K562 (cell line): Measurements from ENCODE around the gene MAP3K12. TPM values are rescaled to one million over a fixed set of nuclear protein-coding genes. Genes with fewer than 3 reads are reported as not detected.
A peak's percentile ranks its signal among the peaks of the same experiment; 100 is the strongest.

Experiments used
- ETV6 ChIP-seq, 3 experiments: fragments of 150-350 bp in 1 of 3; sonication (generic) in 1 of 3; formaldehyde crosslinking in 1 of 3; IDR thresholded peaks; 2 replicates each; pipeline versions ENCODE4 v1.6.1 to v1.8.0; 2014 to 2022; ENCODE audit warnings: borderline replicate concordance in 2 of 3, low read depth in 2 of 3, antibody characterized with exemption in 1 of 3, low read length in 1 of 3, mild to moderate bottlenecking in 1 of 3, missing genetic modification reagents in 1 of 3
- GTF2E2 ChIP-seq: fragments of 200-800 bp; sonication (Bioruptor generic); IDR thresholded peaks from 2 replicates; pipeline ENCODE4 v1.6.1; 2016; ENCODE audit warnings: missing genetic modification characterization, missing compliant biosample characterization
- HMG20B ChIP-seq: fragments of 250-450 bp; sonication (Bioruptor Pico); IDR thresholded peaks from 2 replicates; pipeline ENCODE4 v1.5.0; 2021; ENCODE audit warnings: mild to moderate bottlenecking
- TBL1XR1 ChIP-seq, 2 experiments: IDR thresholded peaks; 2 replicates each; pipeline ENCODE4 v1.6.1; 2012; ENCODE audit warnings: improper control_type of control experiment in 2 of 2, low read length in 2 of 2, mild to moderate bottlenecking in 1 of 2
- TOE1 ChIP-seq, 2 experiments: fragments of 450-650 bp in 1 of 2; sonication (generic) in 1 of 2; formaldehyde crosslinking in 1 of 2; IDR thresholded peaks; 2 replicates each; pipeline versions ENCODE4 v1.7.1 to v1.8.0; 2016 to 2022; ENCODE audit warnings: borderline replicate concordance in 2 of 2, mild to moderate bottlenecking in 2 of 2, antibody characterized with exemption in 1 of 2, inconsistent platforms in 1 of 2, low read depth in 1 of 2, missing genetic modification reagents in 1 of 2, moderate library complexity in 1 of 2
- ZC3H4 ChIP-seq: sonication (generic); formaldehyde crosslinking; IDR thresholded peaks from 2 replicates; pipeline ENCODE4 v1.9.0; 2021; ENCODE audit warnings: missing genetic modification reagents, borderline replicate concordance
- ZNF778 ChIP-seq: fragments of 450-650 bp; formaldehyde crosslinking; IDR thresholded peaks from 2 replicates; pipeline ENCODE4 v1.4.0; 2020; ENCODE audit warnings: mild to moderate bottlenecking, moderate library complexity
- polyA plus RNA-seq, 8 experiments: library from polyadenylated mRNA; depleted of rRNA in 4 of 8; stranded (reverse) in 5 of 8; unstranded in 3 of 8; fragments of >200 nt; fragmentation: Nextera tagmentation in 2 of 8; fragmentation: Illumina TruSeq in 1 of 8; extraction: Ambion mirVana in 2 of 8; extraction: Trizol in 1 of 8; gene quantifications; 2 replicates each; pipeline versions ENCODE4 v1.2.1 to v1.2.3, GENCODE V29; 2011 to 2014; ENCODE audit warnings: inconsistent platforms in 1 of 8, missing spikeins in 1 of 8
- total RNA-seq, 7 experiments: library from RNA; depleted of rRNA in 6 of 7; stranded (reverse); fragments of >200 nt in 6 of 7; fragmentation: Illumina TruSeq in 2 of 7; extraction: Trizol in 2 of 7; gene quantifications; 2 replicates each; pipeline versions ENCODE4 v1.2.1 to v1.2.3, GENCODE V29; 2011 to 2021; ENCODE audit warnings: low replicate concordance in 1 of 7
- TF ChIP-seq, protein P1 (sequence below): fragments of 250-450 bp; sonication (Bioruptor Pico); IDR thresholded peaks from 2 replicates; pipeline ENCODE4 v1.5.1; 2021; ENCODE audit warnings: mild to moderate bottlenecking
- TF ChIP-seq, protein P2 (sequence below), 2 experiments: IDR thresholded peaks; 2 replicates each; pipeline ENCODE4 v1.6.1; 2011; ENCODE audit warnings: borderline replicate concordance in 1 of 2, control low read depth in 1 of 2, low read depth in 1 of 2, low read length in 1 of 2, mild to moderate bottlenecking in 1 of 2, mixed read lengths in 1 of 2, moderate library complexity in 1 of 2; ENCODE audit not compliant: insufficient read depth in 1 of 2, insufficient read length in 1 of 2, poor library complexity in 1 of 2, severe bottlenecking in 1 of 2; ENCODE audit errors: extremely low read depth in 1 of 2
- TF ChIP-seq, protein P3 (sequence below): fragments of 450-650 bp; formaldehyde crosslinking; IDR thresholded peaks from 2 replicates; pipeline ENCODE4 v1.4.0; 2022; ENCODE audit warnings: missing genetic modification characterization
- TF ChIP-seq, protein P4 (sequence below): sonication (generic); formaldehyde crosslinking; IDR thresholded peaks from 2 replicates; pipeline ENCODE4 v1.8.0; 2022; ENCODE audit warnings: mild to moderate bottlenecking, missing genetic modification reagents
- TF ChIP-seq, protein P5 (sequence below): fragments of 450-650 bp; IDR thresholded peaks from 2 replicates; pipeline ENCODE4 v1.6.1; 2016; ENCODE audit warnings: borderline replicate concordance

MAP3K12 gene
- total and polyA plus RNA-seq, 9 of the 15 experiments (the other 6 are each of a cell fraction or from before 2014, with no cell fraction given) = 0.10 to 2.4 (median 1.6) TPM

DNA sequence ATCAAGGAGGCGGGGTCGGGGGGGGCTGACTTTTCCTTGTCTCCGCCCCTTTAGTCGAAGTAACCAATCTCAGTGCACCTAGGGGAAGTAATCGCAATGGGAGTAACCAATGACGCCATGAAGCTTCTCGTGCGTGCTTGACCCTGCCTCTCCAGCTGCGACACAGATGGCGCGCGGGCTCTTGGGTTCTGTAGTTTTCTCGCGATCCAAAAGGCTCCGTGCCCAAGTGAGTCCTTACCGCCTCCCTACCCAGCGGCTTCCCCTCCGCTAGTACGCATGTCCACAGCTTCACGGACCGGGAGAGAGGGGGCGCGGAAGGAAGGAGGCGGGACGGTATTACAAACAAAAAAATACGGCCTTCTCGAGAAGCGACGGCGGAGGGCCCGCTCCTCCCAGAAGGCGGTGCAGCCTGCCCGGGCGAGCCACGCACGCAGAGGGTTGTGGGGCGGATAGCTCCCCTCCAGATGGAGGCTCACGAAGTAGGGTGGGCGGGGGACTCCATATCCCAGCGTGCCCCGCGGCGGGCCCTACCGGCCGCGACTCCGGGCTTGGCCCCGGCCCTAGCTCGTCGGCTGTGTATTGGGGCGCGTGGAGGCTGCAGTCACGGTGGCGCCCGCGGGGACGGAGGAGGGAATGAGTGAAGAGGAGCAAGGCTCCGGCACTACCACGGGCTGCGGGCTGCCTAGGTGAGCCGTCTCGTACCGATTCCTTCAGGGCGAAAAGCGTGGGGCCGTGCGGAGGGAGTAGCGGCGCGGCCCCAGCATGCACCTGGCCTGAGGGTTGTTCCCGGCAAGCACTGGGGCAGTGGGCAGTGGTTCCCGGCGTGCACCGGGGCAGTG, 1.7 kb upstream of the MAP3K12 start, which contains the start of gene TARBP2 (continued):
- TF ChIP-seq, protein P1, sequence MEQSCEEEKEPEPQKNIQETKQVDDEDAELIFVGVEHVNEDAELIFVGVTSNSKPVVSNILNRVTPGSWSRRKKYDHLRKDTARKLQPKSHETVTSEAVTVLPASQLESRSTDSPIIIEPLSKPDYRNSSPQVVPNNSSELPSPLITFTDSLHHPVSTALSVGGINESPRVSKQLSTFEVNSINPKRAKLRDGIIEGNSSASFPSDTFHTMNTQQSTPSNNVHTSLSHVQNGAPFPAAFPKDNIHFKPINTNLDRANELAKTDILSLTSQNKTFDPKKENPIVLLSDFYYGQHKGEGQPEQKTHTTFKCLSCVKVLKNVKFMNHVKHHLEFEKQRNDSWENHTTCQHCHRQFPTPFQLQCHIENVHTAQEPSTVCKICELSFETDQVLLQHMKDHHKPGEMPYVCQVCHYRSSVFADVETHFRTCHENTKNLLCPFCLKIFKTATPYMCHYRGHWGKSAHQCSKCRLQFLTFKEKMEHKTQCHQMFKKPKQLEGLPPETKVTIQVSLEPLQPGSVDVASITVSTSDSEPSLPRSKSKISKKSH (CRISPR knock-in tag) = no peak
- TF ChIP-seq TOE1 (IDR thresholded peaks at IDR 0.05; ENCODE audit: borderline replicate concordance) (no peak; the same call in 1 of the 2 replicates), TOE1 (CRISPR knock-in tag; IDR thresholded peaks at IDR 0.05; ENCODE audit: borderline replicate concordance, low read depth) (0 out of 2 replicates have a peak, but pooled peaks have one; percentile 82), ZC3H4 (CRISPR knock-in tag) (peak; percentile 42; the same call in 1 of the 2 replicates), GTF2E2 (tag) (peak; percentile 88; the same call in 1 of the 2 replicates), TBL1XR1 (IDR thresholded peaks at IDR 0.05; ENCODE audit: low read length in 2 of 2) (peak in 1 of 2 experiments; percentile 40; a peak in 2 of 4 replicates), ZNF778 (no peak), ETV6 (IDR thresholded peaks at IDR 0.05; ENCODE audit: borderline replicate concordance in 1 of 2, low read depth in 2 of 2, low read length in 1 of 2) (no peak), ETV6 (CRISPR knock-in tag; IDR thresholded peaks at IDR 0.05; ENCODE audit: borderline replicate concordance) (peak; percentile 61; the same call in 1 of the 2 replicates), HMG20B (no peak)
- TF ChIP-seq, protein P2, sequence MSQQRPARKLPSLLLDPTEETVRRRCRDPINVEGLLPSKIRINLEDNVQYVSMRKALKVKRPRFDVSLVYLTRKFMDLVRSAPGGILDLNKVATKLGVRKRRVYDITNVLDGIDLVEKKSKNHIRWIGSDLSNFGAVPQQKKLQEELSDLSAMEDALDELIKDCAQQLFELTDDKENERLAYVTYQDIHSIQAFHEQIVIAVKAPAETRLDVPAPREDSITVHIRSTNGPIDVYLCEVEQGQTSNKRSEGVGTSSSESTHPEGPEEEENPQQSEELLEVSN (IDR thresholded peaks at IDR 0.05; ENCODE audit: borderline replicate concordance in 1 of 2, extremely low read depth in 1 of 2, insufficient read depth in 1 of 2, insufficient read length in 1 of 2, low read depth in 1 of 2, low read length in 1 of 2, poor library complexity in 1 of 2, severe bottlenecking in 1 of 2) = peak; percentile 51 to 67
- TF ChIP-seq, protein P3, sequence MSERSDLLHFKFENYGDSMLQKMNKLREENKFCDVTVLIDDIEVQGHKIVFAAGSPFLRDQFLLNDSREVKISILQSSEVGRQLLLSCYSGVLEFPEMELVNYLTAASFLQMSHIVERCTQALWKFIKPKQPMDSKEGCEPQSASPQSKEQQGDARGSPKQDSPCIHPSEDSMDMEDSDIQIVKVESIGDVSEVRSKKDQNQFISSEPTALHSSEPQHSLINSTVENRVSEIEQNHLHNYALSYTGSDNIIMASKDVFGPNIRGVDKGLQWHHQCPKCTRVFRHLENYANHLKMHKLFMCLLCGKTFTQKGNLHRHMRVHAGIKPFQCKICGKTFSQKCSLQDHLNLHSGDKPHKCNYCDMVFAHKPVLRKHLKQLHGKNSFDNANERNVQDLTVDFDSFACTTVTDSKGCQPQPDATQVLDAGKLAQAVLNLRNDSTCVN (CRISPR knock-in tag) = no peak
- TF ChIP-seq, protein P4, sequence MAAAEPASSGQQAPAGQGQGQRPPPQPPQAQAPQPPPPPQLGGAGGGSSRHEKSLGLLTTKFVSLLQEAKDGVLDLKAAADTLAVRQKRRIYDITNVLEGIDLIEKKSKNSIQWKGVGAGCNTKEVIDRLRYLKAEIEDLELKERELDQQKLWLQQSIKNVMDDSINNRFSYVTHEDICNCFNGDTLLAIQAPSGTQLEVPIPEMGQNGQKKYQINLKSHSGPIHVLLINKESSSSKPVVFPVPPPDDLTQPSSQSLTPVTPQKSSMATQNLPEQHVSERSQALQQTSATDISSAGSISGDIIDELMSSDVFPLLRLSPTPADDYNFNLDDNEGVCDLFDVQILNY (CRISPR knock-in tag) = peak; percentile 70; the same call in 1 of the 2 replicates
- TF ChIP-seq, protein P5, sequence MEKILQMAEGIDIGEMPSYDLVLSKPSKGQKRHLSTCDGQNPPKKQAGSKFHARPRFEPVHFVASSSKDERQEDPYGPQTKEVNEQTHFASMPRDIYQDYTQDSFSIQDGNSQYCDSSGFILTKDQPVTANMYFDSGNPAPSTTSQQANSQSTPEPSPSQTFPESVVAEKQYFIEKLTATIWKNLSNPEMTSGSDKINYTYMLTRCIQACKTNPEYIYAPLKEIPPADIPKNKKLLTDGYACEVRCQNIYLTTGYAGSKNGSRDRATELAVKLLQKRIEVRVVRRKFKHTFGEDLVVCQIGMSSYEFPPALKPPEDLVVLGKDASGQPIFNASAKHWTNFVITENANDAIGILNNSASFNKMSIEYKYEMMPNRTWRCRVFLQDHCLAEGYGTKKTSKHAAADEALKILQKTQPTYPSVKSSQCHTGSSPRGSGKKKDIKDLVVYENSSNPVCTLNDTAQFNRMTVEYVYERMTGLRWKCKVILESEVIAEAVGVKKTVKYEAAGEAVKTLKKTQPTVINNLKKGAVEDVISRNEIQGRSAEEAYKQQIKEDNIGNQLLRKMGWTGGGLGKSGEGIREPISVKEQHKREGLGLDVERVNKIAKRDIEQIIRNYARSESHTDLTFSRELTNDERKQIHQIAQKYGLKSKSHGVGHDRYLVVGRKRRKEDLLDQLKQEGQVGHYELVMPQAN = peak; percentile 83; the same call in 1 of the 2 replicates
